T-helper 17 cell (primary cell): Measurements from ENCODE around the gene RAB36. TPM values are rescaled to one million over a fixed set of nuclear protein-coding genes. Genes with fewer than 3 reads are reported as not detected.

Source experiments
- ATAC-seq: fragments of 150-1000 bp; cut with Tn5 transposase; 2 replicates; pipeline ENCODE4 v1.10.0; 2021; ENCODE audit warnings: mild to moderate bottlenecking, moderate library complexity
- DNase-seq, 3 donors: peaks; one replicate each; pipeline versions ENCODE4 v3.0.0 to v3.0.0-alpha.2; 2020 to 2021
- H3K9me3 ChIP-seq: one replicate; pipeline ENCODE4 v1.7.0; 2013; ENCODE audit warnings: low read length, mild to moderate bottlenecking; ENCODE audit not compliant: control insufficient read depth, poor library complexity, severe bottlenecking
- H3K27ac Mint-ChIP-seq: one replicate; pipeline ENCODE4 v1.8.0; 2022; ENCODE audit warnings: mild to moderate bottlenecking, moderate library complexity, mixed read lengths
- H3K27me3 Mint-ChIP-seq: one replicate; pipeline ENCODE4 v1.8.0; 2022; ENCODE audit warnings: mixed read lengths
- H3K36me3 Mint-ChIP-seq: one replicate; pipeline ENCODE4 v1.8.0; 2022; ENCODE audit warnings: low read depth, mixed read lengths
- H3K4me1 Mint-ChIP-seq: one replicate; pipeline ENCODE4 v1.8.0; 2022; ENCODE audit warnings: mild to moderate bottlenecking, mixed read lengths
- H3K4me3 Mint-ChIP-seq: one replicate; pipeline ENCODE4 v1.8.0; 2022; ENCODE audit warnings: mild to moderate bottlenecking, moderate library complexity, mixed read lengths
- total RNA-seq, 4 donors: library from RNA in 2 of 4; stranded (reverse) in 2 of 4; gene quantifications; one replicate each; pipeline ENCODE4 v1.2.3 and lab custom pipeline; 2022 to 2026

The RAB36 gene
- total RNA-seq, 2 donors from 2014 or later, result 1.1 to 2.4 TPM

DNA sequence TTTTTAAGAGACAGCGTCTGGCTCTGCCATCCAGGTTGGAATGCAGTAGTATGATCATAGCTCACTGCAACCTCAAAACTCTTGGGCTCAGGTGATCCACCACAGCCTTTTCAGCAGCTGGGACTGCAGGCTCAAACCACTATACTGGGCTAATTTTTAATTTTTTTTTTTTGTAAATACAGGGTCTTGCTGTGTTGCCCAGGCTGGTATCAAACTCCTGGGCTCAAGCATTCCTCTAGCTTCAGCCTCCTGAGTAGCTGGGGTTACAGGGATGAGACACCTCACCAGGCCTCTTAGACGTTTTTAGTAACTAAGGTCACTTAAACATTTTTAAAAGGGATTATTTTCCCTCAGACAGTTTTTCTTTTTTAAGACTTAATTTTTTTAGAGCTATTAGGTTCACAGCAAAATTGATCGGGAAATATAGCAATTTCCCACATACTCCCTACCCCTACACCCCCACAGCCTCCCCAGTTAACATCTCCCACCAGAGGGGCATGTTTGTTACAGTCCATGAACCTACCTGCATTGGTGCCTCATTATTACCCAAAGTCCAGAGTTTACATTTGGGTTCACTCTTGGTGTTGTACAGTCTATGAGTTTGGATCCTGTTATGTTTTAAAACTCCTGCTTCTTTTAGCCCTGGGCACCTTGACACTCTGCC, 39.0 kb downstream of the RAB36 start:
- Mint-ChIP-seq H3K4me3 (peak overlapping the region; percentile 98), H3K27me3 (no peaks in the 10 kb centered on the region), H3K36me3 (peaks cover 5% of the 10 kb centered on the region), H3K27ac (peak overlapping the region; percentile 94), H3K4me1 (peaks cover 56% of the 10 kb centered on the region)
- DNase-seq (no peak), ATAC-seq (no peak)
- H3K9me3 ChIP-seq, result no peaks in the 10 kb centered on the region

DNA sequence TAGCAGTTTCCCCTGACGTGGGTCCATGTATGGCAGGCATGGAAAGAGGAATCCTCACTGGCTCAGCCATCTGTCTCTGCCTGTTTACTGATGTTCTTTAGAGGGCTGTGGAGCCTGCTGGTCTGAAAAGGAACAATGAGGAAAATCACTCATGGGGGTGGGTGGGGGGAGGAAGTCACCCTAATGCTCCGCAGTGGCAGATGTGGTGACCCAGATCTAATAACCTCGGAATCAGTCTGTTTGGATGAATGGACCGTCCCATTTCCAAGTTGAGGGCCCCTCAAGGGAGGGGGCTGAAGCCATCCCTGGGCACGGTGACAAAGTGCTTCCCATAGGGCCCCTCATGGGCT, 39.5 kb downstream of the RAB36 start:
- no peaks in the 10 kb centered on the region for H3K9me3 ChIP-seq
- H3K27me3 Mint-ChIP-seq, result no peaks in the 10 kb centered on the region
- DNase-seq (no peak), ATAC-seq (no peak)
- H3K4me1 Mint-ChIP-seq, result peaks cover 57% of the 10 kb centered on the region
- peak overlapping the region; percentile 57 for H3K4me3 Mint-ChIP-seq
- H3K36me3 Mint-ChIP-seq, result peaks cover 5% of the 10 kb centered on the region
- H3K27ac Mint-ChIP-seq, result peak overlapping the region; percentile 94

DNA sequence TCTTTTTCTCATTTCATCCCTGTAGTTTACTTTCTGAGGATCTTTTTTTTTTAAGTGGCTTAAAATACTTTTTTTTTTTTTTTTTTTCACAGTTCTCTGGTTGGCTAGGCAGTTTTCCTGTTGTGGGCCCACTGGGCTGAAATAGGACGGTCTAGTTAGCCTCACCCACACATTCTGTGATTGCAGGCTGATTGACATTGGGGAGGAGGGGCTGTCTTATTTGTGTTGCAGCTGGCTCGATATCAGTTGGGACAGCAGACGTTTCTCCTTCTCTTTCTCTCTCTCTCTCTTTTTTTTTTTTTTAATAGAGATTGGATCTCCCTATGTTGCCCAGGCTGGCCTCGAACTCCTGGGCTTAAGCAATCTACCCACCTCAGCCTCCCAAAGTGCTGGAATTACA, 41.9 kb downstream of the RAB36 start:
- no peaks in the 10 kb centered on the region for H3K27me3 Mint-ChIP-seq
- H3K4me3 Mint-ChIP-seq, result no peak overlapping the region
- peaks cover 3% of the 10 kb centered on the region for H3K36me3 Mint-ChIP-seq
- H3K9me3 ChIP-seq, result no peaks in the 10 kb centered on the region
- ATAC-seq, result no peak
- peak overlapping the region; percentile 77 for H3K27ac Mint-ChIP-seq
- no peak for DNase-seq
- peaks cover 63% of the 10 kb centered on the region for H3K4me1 Mint-ChIP-seq

GRCh38 chr22:23187871-23188700, 42.8 kb downstream of the RAB36 start:
- peaks cover 2% of the 10 kb centered on the region for H3K36me3 Mint-ChIP-seq
- H3K27me3 Mint-ChIP-seq, result no peaks in the 10 kb centered on the region
- H3K4me3 Mint-ChIP-seq, result no peak overlapping the region
- no peak for DNase-seq
- peak overlapping the region; percentile 77 for H3K27ac Mint-ChIP-seq
- no peak for ATAC-seq
- H3K4me1 Mint-ChIP-seq, result peaks cover 60% of the 10 kb centered on the region
- H3K9me3 ChIP-seq, result no peaks in the 10 kb centered on the region

GRCh38 chr22:23190526-23190925, 45.2 kb downstream of the RAB36 start:
- no peaks in the 10 kb centered on the region for H3K27me3 Mint-ChIP-seq
- H3K27ac Mint-ChIP-seq, result no peak overlapping the region
- peaks cover 50% of the 10 kb centered on the region for H3K4me1 Mint-ChIP-seq
- no peak overlapping the region for H3K4me3 Mint-ChIP-seq
- H3K36me3 Mint-ChIP-seq, result no peaks in the 10 kb centered on the region
- ATAC-seq (no peak), DNase-seq (no peak)
- no peaks in the 10 kb centered on the region for H3K9me3 ChIP-seq

GRCh38 chr22:23192133-23192532, 46.9 kb downstream of the RAB36 start:
- no peak for ATAC-seq
- Mint-ChIP-seq H3K27ac (peak overlapping the region; percentile 73), H3K36me3 (no peaks in the 10 kb centered on the region), H3K4me3 (no peak overlapping the region), H3K27me3 (no peaks in the 10 kb centered on the region), H3K4me1 (peaks cover 43% of the 10 kb centered on the region)
- DNase-seq, result no peak
- H3K9me3 ChIP-seq, result no peaks in the 10 kb centered on the region

- peaks cover 46% of the 10 kb centered on the region for H3K4me1 Mint-ChIP-seq
- peak overlapping the region; percentile 8 for H3K4me3 Mint-ChIP-seq
- H3K27me3 Mint-ChIP-seq, result no peaks in the 10 kb centered on the region
- no peaks in the 10 kb centered on the region for H3K36me3 Mint-ChIP-seq
- H3K9me3 ChIP-seq, result no peaks in the 10 kb centered on the region
- ATAC-seq (no peak), DNase-seq (no peak)
- peak overlapping the region; percentile 73 for H3K27ac Mint-ChIP-seq
Measured at GRCh38 chr22:23192558-23192957, 47.3 kb downstream of the RAB36 start.

- ATAC-seq (no peak), DNase-seq (no peak)
- Mint-ChIP-seq H3K27me3 (no peaks in the 10 kb centered on the region), H3K4me1 (peaks cover 46% of the 10 kb centered on the region), H3K36me3 (no peaks in the 10 kb centered on the region), H3K27ac (peak overlapping the region; percentile 73), H3K4me3 (no peak overlapping the region)
- H3K9me3 ChIP-seq, result no peaks in the 10 kb centered on the region
Measured at GRCh38 chr22:23193196-23193827, 48.0 kb downstream of the RAB36 start.

DNA sequence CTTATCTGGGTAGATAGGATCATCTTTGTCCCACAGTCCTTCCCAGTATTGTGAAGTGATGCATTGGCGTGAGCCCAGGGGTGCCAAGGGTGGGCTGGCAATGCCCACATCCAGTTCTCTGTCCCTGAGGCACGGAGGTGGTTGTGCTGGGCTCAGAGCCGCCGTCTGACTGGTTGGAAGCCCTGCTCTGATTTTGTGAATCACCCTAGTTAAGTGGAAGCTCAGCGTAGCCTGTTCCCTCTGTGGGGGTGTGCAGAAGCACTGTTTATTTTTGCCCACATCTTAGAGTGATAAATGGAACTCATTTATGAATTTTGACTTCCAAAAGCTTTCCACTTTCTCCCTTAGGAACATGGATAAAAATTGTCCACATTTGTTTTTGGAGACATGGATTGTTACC, 48.6 kb downstream of the RAB36 start:
- DNase-seq, result no peak
- H3K27me3 Mint-ChIP-seq, result no peaks in the 10 kb centered on the region
- peak overlapping the region; percentile 70 for H3K27ac Mint-ChIP-seq
- ATAC-seq, result no peak
- H3K36me3 Mint-ChIP-seq, result no peaks in the 10 kb centered on the region
- no peak overlapping the region for H3K4me3 Mint-ChIP-seq
- peaks cover 47% of the 10 kb centered on the region for H3K4me1 Mint-ChIP-seq
- no peaks in the 10 kb centered on the region for H3K9me3 ChIP-seq

DNA sequence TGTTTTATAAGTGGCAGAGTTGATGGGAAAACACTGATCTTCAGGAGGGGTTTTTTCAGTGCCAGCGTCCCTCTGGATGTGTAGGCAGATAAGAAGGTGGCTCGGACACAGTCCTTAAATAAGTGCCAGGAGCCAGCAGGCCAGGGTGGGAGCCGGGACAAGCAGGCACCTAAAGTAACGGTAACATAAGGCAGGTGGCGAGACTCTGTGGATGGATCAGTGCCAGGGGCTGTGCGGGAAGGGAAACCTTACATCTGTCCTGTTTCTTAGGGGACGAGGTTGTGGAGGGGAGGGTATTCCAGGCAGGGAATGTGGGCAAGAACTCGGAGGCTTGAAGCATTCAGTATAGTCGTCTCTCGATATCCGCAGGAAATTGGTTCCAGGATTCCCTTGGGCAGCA, 50.9 kb downstream of the RAB36 start:
- Mint-ChIP-seq H3K27ac (peak overlapping the region; percentile 54), H3K4me3 (no peak overlapping the region), H3K4me1 (peaks cover 40% of the 10 kb centered on the region), H3K27me3 (no peaks in the 10 kb centered on the region), H3K36me3 (no peaks in the 10 kb centered on the region)
- DNase-seq (no peak), ATAC-seq (no peak)
- H3K9me3 ChIP-seq, result no peaks in the 10 kb centered on the region

DNA sequence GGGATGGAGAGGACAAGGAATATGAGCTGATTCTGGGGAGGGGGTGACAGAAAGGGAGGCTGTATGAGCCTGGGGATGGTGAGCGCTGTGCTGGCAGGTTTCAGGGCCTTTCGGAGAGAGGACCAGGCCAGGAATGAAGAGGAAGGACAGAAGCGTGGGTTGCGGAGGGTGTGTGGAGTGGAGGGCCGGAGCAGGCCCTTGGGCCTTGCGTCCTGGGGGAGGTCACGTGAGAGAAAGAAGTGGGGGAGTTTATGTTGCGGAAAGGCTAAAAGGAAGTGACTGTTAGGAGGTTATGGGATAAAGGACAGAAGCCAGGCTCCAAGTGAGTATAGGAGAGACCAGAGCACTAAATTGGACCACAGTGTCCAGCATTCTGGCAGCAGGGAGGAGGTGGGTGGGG, 52.6 kb downstream of the RAB36 start:
- H3K9me3 ChIP-seq, result no peaks in the 10 kb centered on the region
- Mint-ChIP-seq H3K27me3 (no peaks in the 10 kb centered on the region), H3K4me1 (peaks cover 42% of the 10 kb centered on the region), H3K36me3 (no peaks in the 10 kb centered on the region), H3K27ac (peak overlapping the region; percentile 74), H3K4me3 (no peak overlapping the region)
- ATAC-seq (no peak), DNase-seq (no peak)

DNA sequence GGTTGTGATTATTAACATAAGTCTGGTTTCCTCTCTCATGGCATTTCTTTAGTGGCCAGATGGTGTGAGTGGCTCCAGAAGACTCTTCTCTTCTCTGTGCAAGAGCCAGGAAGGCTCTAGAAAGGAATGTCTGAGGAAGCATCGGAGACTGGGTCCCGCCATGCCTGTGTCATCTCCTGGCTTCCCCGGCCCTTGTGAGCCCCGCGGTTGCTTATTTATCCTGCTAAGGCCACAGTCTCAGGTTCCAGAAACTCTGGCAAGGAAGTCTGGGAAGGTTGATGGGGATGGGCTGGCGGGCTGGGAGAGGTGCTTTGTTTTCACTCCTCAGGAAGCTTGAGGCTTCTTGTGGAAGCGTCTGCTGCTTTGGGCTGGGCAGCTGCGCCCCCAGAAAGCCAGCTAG, 53.9 kb downstream of the RAB36 start:
- no peak for ATAC-seq
- no peak overlapping the region for H3K4me3 Mint-ChIP-seq
- peaks cover 42% of the 10 kb centered on the region for H3K4me1 Mint-ChIP-seq
- no peaks in the 10 kb centered on the region for H3K27me3 Mint-ChIP-seq
- H3K9me3 ChIP-seq, result no peaks in the 10 kb centered on the region
- H3K27ac Mint-ChIP-seq, result peak overlapping the region; percentile 74
- no peak for DNase-seq
- no peaks in the 10 kb centered on the region for H3K36me3 Mint-ChIP-seq

- H3K9me3 ChIP-seq, result no peaks in the 10 kb centered on the region
- Mint-ChIP-seq H3K27ac (no peak overlapping the region), H3K4me1 (peaks cover 43% of the 10 kb centered on the region), H3K27me3 (no peaks in the 10 kb centered on the region), H3K36me3 (no peaks in the 10 kb centered on the region), H3K4me3 (no peak overlapping the region)
- DNase-seq (no peak), ATAC-seq (no peak)
Measured at GRCh38 chr22:23200898-23201297, 55.6 kb downstream of the RAB36 start.
